B cell (primary cell): ENCODE data around the gene OFD1. TPM values are rescaled to one million over a fixed set of nuclear protein-coding genes. Genes with fewer than 3 reads are reported as not detected.

Source experiments
- ATAC-seq: fragments of 200-7000 bp; cut with Tn5 transposase; one replicate; pipeline ENCODE4 v1.10.0; 2021; ENCODE audit warnings: low read depth, mild to moderate bottlenecking, moderate number of reproducible peaks, moderate library complexity
- CTCF ChIA-PET: fragments of 350-600 bp; sonication (Branson Sonifier 250); formaldehyde crosslinking; loops from one replicate; lab custom pipeline; 2021; ENCODE audit warnings: antibody characterized with exemption, inconsistent platforms; lab: Charles Lee
- POLR2A ChIA-PET: fragments of 350-600 bp; sonication (Branson Sonifier 250); formaldehyde crosslinking; loops from one replicate; lab custom pipeline; 2021; ENCODE audit warnings: antibody characterized with exemption; lab: Charles Lee
- DNase-seq: peaks from one replicate; pipeline ENCODE4 v3.0.0; 2013
- H2AFZ ChIP-seq: 2 replicates; pipeline ENCODE4 v1.6.1; 2012; ENCODE audit warnings: mild to moderate bottlenecking, low read depth, low read length; ENCODE audit not compliant: insufficient read depth, poor library complexity, severe bottlenecking
- H3K27ac ChIP-seq, 2 donors: 1 replicate in 1 of 2; 2 replicates in 1 of 2; pipeline ENCODE4 v1.5.1; 2012 to 2013; ENCODE audit warnings: low read length in 2 of 2, mild to moderate bottlenecking in 2 of 2, moderate library complexity in 1 of 2
- H3K27me3 ChIP-seq, 4 experiments: fragments of 200-600 bp in 1 of 4; sonication (generic) in 1 of 4; replicated peaks in 1 of 4; 1 replicate in 2 of 4; 2 replicates in 2 of 4; pipeline versions ENCODE4 v1.6.1 to v1.7.0; 2013 to 2016; ENCODE audit warnings: low read length in 3 of 4, mild to moderate bottlenecking in 2 of 4, mixed read lengths in 1 of 4, moderate library complexity in 1 of 4; ENCODE audit not compliant: insufficient read depth in 4 of 4, control insufficient read depth in 3 of 4; ENCODE audit errors: control extremely low read depth in 1 of 4
- H3K36me3 ChIP-seq, 2 experiments: replicated peaks in 1 of 2; 1 replicate in 1 of 2; 2 replicates in 1 of 2; pipeline versions ENCODE4 v1.6.1 to v1.7.1; 2013; ENCODE audit warnings: low read length in 1 of 2; ENCODE audit not compliant: insufficient read depth in 2 of 2, control insufficient read depth in 1 of 2; ENCODE audit errors: control extremely low read depth in 1 of 2, extremely low read depth in 1 of 2
- H3K4me1 ChIP-seq, 2 donors: fragments of 200-600 bp in 1 of 2; sonication (generic) in 1 of 2; 1 replicate in 1 of 2; 2 replicates in 1 of 2; pipeline versions ENCODE4 v1.5.1 to v1.6.1; 2013 to 2017; ENCODE audit warnings: low read length in 2 of 2; ENCODE audit not compliant: control insufficient read depth in 2 of 2, insufficient read depth in 2 of 2
- H3K4me2 ChIP-seq: replicated peaks from 2 replicates; pipeline ENCODE3; 2012; ENCODE audit warnings: mild to moderate bottlenecking, low read depth, low read length; ENCODE audit not compliant: poor library complexity, severe bottlenecking
- H3K4me3 ChIP-seq, 5 experiments: fragments of 200-600 bp in 1 of 5; sonication (generic) in 1 of 5; 1 replicate in 3 of 5; 2 replicates in 2 of 5; pipeline versions ENCODE4 v1.5.1 to v1.7.0; 2011 to 2016; ENCODE audit warnings: low read length in 4 of 5, mild to moderate bottlenecking in 4 of 5, low read depth in 2 of 5, control low read depth in 1 of 5, moderate library complexity in 1 of 5; ENCODE audit not compliant: insufficient read depth in 1 of 5; ENCODE audit errors: control extremely low read depth in 1 of 5, extremely low read depth in 1 of 5
- H3K79me2 ChIP-seq: fragments of 200-600 bp; sonication (generic); one replicate; pipeline ENCODE4 v1.6.0; 2016; ENCODE audit warnings: low read length; ENCODE audit not compliant: control insufficient read depth, insufficient read depth
- H3K9ac ChIP-seq: fragments of 200-600 bp; sonication (generic); 2 replicates; pipeline ENCODE4 v1.6.1; 2017; ENCODE audit warnings: mild to moderate bottlenecking, low read length, moderate library complexity
- H3K9me3 ChIP-seq, 3 donors: one replicate each; pipeline versions ENCODE4 v1.6.1 to v1.7.1; 2013; ENCODE audit warnings: low read length in 2 of 3; ENCODE audit not compliant: control insufficient read depth in 2 of 3, insufficient read depth in 1 of 3; ENCODE audit errors: control extremely low read depth in 1 of 3
- H4K20me1 ChIP-seq: 2 replicates; pipeline ENCODE4 v1.6.0; 2012; ENCODE audit warnings: mild to moderate bottlenecking, low read length; ENCODE audit not compliant: insufficient read depth, control insufficient read depth, poor library complexity, severe bottlenecking
- H3K27ac Mint-ChIP-seq: one replicate; pipeline ENCODE4 v1.8.0; 2021; ENCODE audit warnings: mixed read lengths
- H3K27me3 Mint-ChIP-seq: one replicate; pipeline ENCODE4 v1.8.0; 2021; ENCODE audit warnings: mixed read lengths
- H3K4me1 Mint-ChIP-seq: one replicate; pipeline ENCODE4 v1.8.0; 2021; ENCODE audit warnings: mixed read lengths
- H3K4me3 Mint-ChIP-seq: one replicate; pipeline ENCODE4 v1.8.0; 2021; ENCODE audit warnings: mixed read lengths
- H3K9me3 Mint-ChIP-seq: one replicate; pipeline ENCODE4 v1.8.0; 2022; ENCODE audit warnings: mixed read lengths; ENCODE audit not compliant: insufficient read depth
- CTCF ChIP-seq: fragments of 200-600 bp; IDR thresholded peaks from one replicate; pipeline ENCODE4 v1.8.0; 2022; ENCODE audit warnings: antibody characterized with exemption, mild to moderate bottlenecking
- EZH2 ChIP-seq: IDR thresholded peaks from 2 replicates; pipeline ENCODE4 v1.6.1; 2012; ENCODE audit warnings: borderline replicate concordance, low read depth, mild to moderate bottlenecking, moderate library complexity, low read length; ENCODE audit not compliant: insufficient read depth, poor library complexity, severe bottlenecking
- WGBS: methylation state at CpG from one replicate; pipeline ENCODE4 v1.1.5; 2013; ENCODE audit warnings: missing lambda C conversion rate; ENCODE audit not compliant: insufficient coverage; 5-methylcytosine and 5-hydroxymethylcytosine counted together
- intact Hi-C: fragments of 100-400 bp; cut with micrococcal nuclease; formaldehyde crosslinking; loops from one replicate; pipeline ENCODE4 v1.10.0; 2022
- polyA plus RNA-seq: library from polyadenylated mRNA; depleted of rRNA; stranded (reverse); fragments of >200 nt; gene quantifications from 2 replicates; pipeline ENCODE4 v1.2.3, GENCODE V29; 2012
- total RNA-seq, 2 donors: library from RNA; stranded (reverse); fragments of 120-200 nt in 1 of 2; gene quantifications; 1 replicate in 1 of 2; 2 replicates in 1 of 2; pipeline versions ENCODE4 v1.2.3 to v1.2.4, GENCODE V29; 2013 to 2022

OFD1 gene
- total and polyA plus RNA-seq, 2 donors (not counting 1 experiment from before 2014, with no cell fraction given), result 40.6 to 84.9 TPM

- Histone ChIP-seq H3K27me3 (peaks cover 0 to 13% (median 0%) of the 10 kb centered on the region in 4 experiments), H3K36me3 (no peaks in the 10 kb centered on the region), H3K79me2 (no peaks in the 10 kb centered on the region), H3K9ac (no peak overlapping the region), H3K9me3 (no peaks in the 10 kb centered on the region), H2AFZ (no peak overlapping the region), H3K4me3 (no peak overlapping the region), H4K20me1 (no peaks in the 10 kb centered on the region), H3K4me1 (no peaks in the 10 kb centered on the region), H3K4me2 (no peak overlapping the region), H3K27ac (no peak overlapping the region)
- no peak for TF ChIP-seq CTCF
- TF ChIP-seq EZH2, result no peak
- intact Hi-C loops, result no loop called here
- ChIA-PET POLR2A (no interaction called here), CTCF (no interaction called here)
- H3K9me3 Mint-ChIP-seq, result no peaks in the 10 kb centered on the region
- no peak for ATAC-seq
- no peak overlapping the region for H3K27ac Mint-ChIP-seq
- no peaks in the 10 kb centered on the region for H3K4me1 Mint-ChIP-seq
- no peak for DNase-seq
- no peak overlapping the region for H3K4me3 Mint-ChIP-seq
- H3K27me3 Mint-ChIP-seq, result peaks cover 3% of the 10 kb centered on the region
Measured at GRCh38 chrX:13808865-13809264, 74.3 kb downstream of the OFD1 start.

DNA sequence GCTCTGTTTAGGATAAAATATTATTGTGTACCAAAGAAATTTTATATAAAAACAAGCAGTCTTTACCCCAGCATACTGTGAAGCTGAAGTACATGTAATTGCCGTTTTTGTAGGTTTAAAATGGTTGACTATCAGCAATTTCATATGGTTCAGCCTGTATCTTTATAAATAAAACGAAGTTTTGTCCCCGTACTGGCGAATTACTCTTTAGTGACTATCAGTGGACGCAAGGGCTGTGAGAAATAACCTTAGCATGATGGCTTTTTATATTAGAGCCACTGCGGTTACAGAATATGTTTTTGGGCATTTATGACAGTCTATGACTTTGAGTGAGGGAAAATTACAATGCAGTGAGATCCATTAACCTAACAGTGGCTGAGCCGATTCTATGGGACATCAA lies 81.1 kb downstream of the OFD1 start:
- DNase-seq, result no peak
- no peaks in the 10 kb centered on the region for H4K20me1 ChIP-seq
- no peaks in the 10 kb centered on the region for H3K4me1 Mint-ChIP-seq

More for the DNA sequence above, 81.1 kb downstream of the OFD1 start:
- ATAC-seq, result no peak
- H3K9ac ChIP-seq, result no peak overlapping the region
- ChIA-PET CTCF (no interaction called here), POLR2A (no interaction called here)
- no peak overlapping the region for H3K4me3 Mint-ChIP-seq
- peaks cover 0 to 8% (median 0%) of the 10 kb centered on the region in 4 experiments for H3K27me3 ChIP-seq
- no peaks in the 10 kb centered on the region for H3K79me2 ChIP-seq
- H3K27me3 Mint-ChIP-seq, result peaks cover 6% of the 10 kb centered on the region
- H3K27ac Mint-ChIP-seq, result no peak overlapping the region
- no peaks in the 10 kb centered on the region for H3K36me3 ChIP-seq
- no peaks in the 10 kb centered on the region for H3K9me3 ChIP-seq
- no peak overlapping the region for H3K4me2 ChIP-seq
- no peak overlapping the region for H2AFZ ChIP-seq
- H3K4me3 ChIP-seq, result no peak overlapping the region
- WGBS, result no CpG with 5 or more reads among the region's 7 CpGs
- intact Hi-C loops, result no loop called here
- no peak for TF ChIP-seq CTCF
- TF ChIP-seq EZH2, result no peak
- H3K9me3 Mint-ChIP-seq, result no peaks in the 10 kb centered on the region
- no peaks in the 10 kb centered on the region for H3K4me1 ChIP-seq
- H3K27ac ChIP-seq, result no peak overlapping the region
